Hepatocyte (in vitro differentiated cells): Measurements from ENCODE around the gene LCE3D. TPM values are rescaled to one million over a fixed set of nuclear protein-coding genes. Genes with fewer than 3 reads are reported as not detected.

Source experiments
- DNase-seq: peaks from one replicate; pipeline ENCODE4 v3.0.0-alpha.2; 2016; ENCODE audit warnings: low spot score
- H2AFZ ChIP-seq: fragments of 200-600 bp; sonication (generic); 2 replicates; pipeline ENCODE4 v1.6.0; 2016; ENCODE audit warnings: antibody characterized with exemption, mild to moderate bottlenecking
- H3K27ac ChIP-seq: fragments of 200-600 bp; sonication (generic); 2 replicates; pipeline ENCODE4 v1.5.1; 2016; ENCODE audit warnings: mild to moderate bottlenecking
- H3K27me3 ChIP-seq: fragments of 200-600 bp; sonication (generic); 2 replicates; pipeline ENCODE4 v1.6.1; 2016
- H3K36me3 ChIP-seq: fragments of 200-600 bp; sonication (generic); replicated peaks from 2 replicates; pipeline ENCODE4 v1.5.1; 2016; ENCODE audit warnings: low read depth; ENCODE audit not compliant: insufficient read depth
- H3K4me1 ChIP-seq: fragments of 200-600 bp; sonication (generic); 2 replicates; pipeline ENCODE4 v1.5.1; 2016; ENCODE audit warnings: mild to moderate bottlenecking, moderate library complexity; ENCODE audit not compliant: insufficient read depth
- H3K4me2 ChIP-seq: fragments of 200-600 bp; sonication (generic); 2 replicates; pipeline ENCODE4 v1.6.0; 2016
- H3K4me3 ChIP-seq: fragments of 200-600 bp; sonication (generic); 2 replicates; pipeline ENCODE4 v1.5.1; 2016; ENCODE audit warnings: mild to moderate bottlenecking
- H3K79me2 ChIP-seq: fragments of 200-600 bp; sonication (generic); 2 replicates; pipeline ENCODE4 v1.6.0; 2017; ENCODE audit warnings: mild to moderate bottlenecking
- H3K9me2 ChIP-seq: fragments of 200-600 bp; sonication (generic); replicated peaks from 2 replicates; pipeline ENCODE4 v1.6.0; 2017; ENCODE audit warnings: mild to moderate bottlenecking; ENCODE audit not compliant: insufficient read depth
- H3K9me3 ChIP-seq: fragments of 200-600 bp; sonication (generic); 2 replicates; pipeline ENCODE4 v1.5.1; 2016; ENCODE audit warnings: low read depth, mild to moderate bottlenecking
- H4K20me1 ChIP-seq: fragments of 200-600 bp; sonication (generic); 2 replicates; pipeline ENCODE4 v1.6.0; 2016; ENCODE audit warnings: mild to moderate bottlenecking; ENCODE audit not compliant: insufficient read depth, poor library complexity, severe bottlenecking
- CTCF ChIP-seq: fragments of 200-600 bp; sonication (generic); IDR thresholded peaks from 2 replicates; pipeline ENCODE4 v1.5.1; 2016; ENCODE audit warnings: antibody characterized with exemption, mild to moderate bottlenecking; ENCODE audit not compliant: poor library complexity
- EZH2 ChIP-seq: fragments of 200-600 bp; sonication (generic); IDR thresholded peaks from 2 replicates; pipeline ENCODE4 v1.6.1; 2016; ENCODE audit warnings: antibody characterized with exemption, mild to moderate bottlenecking, borderline replicate concordance
- EZH2phosphoT487 ChIP-seq: fragments of 200-600 bp; sonication (generic); IDR thresholded peaks from one replicate; pipeline ENCODE4 v1.6.1; 2018; ENCODE audit warnings: antibody characterized with exemption, mild to moderate bottlenecking, low read depth, moderate library complexity; ENCODE audit not compliant: unreplicated experiment, severe bottlenecking
- WGBS: methylation state at CpG from one replicate; pipeline ENCODE4 v1.1.6; 2016; ENCODE audit warnings: low lambda C conversion rate; ENCODE audit errors: missing lambda C conversion rate; 5-methylcytosine and 5-hydroxymethylcytosine counted together
- polyA plus RNA-seq: library from polyadenylated mRNA; unstranded; fragments of >200 nt; fragmentation: Nextera tagmentation; extraction: Ambion mirVana; gene quantifications from 2 replicates; pipeline ENCODE4 v1.2.1, GENCODE V29; 2016
- total RNA-seq: library from RNA; depleted of rRNA; stranded (reverse); fragments of >200 nt; gene quantifications from 2 replicates; pipeline ENCODE4 v1.2.3, GENCODE V29; 2014

LCE3D gene
- total and polyA plus RNA-seq, 2 experiments from 2014 or later = not detected

GRCh38 chr1:152622803-152623202 is 42.5 kb upstream of the LCE3D start, which contains the start of gene LCE3A:
Gene LCE3A, minus strand, starts transcription at chr1:152623103. Its CDS starts 0 bp downstream, at chr1:152623103.
- Histone ChIP-seq H3K27ac (no peak within 1 kb of the TSS), H4K20me1 (no peaks in the 10 kb centered on the region), H3K36me3 (no peaks in the 10 kb centered on the region), H3K9me2 (no peaks in the 10 kb centered on the region), H3K27me3 (no peaks in the 10 kb centered on the region), H3K4me3 (no peak within 1 kb of the TSS), H2AFZ (no peak within 1 kb of the TSS), H3K79me2 (no peaks in the 10 kb centered on the region), H3K4me1 (no peaks in the 10 kb centered on the region), H3K4me2 (no peak within 1 kb of the TSS), H3K9me3 (no peaks in the 10 kb centered on the region)
- no peak for DNase-seq
- no peak for TF ChIP-seq EZH2phosphoT487
- no peak for TF ChIP-seq CTCF
- no peak for TF ChIP-seq EZH2
- 72% methylated on average over 10 of the region's 10 CpGs for WGBS

GRCh38 chr1:152621993-152622392 is 41.7 kb upstream of the LCE3D start:
- Histone ChIP-seq H3K36me3 (no peaks in the 10 kb centered on the region), H3K27me3 (no peaks in the 10 kb centered on the region), H3K27ac (no peak overlapping the region), H3K4me3 (no peak overlapping the region), H3K9me2 (no peaks in the 10 kb centered on the region), H3K4me2 (no peak overlapping the region), H3K79me2 (no peaks in the 10 kb centered on the region), H3K9me3 (no peaks in the 10 kb centered on the region), H2AFZ (no peak overlapping the region), H4K20me1 (no peaks in the 10 kb centered on the region), H3K4me1 (no peaks in the 10 kb centered on the region)
- TF ChIP-seq CTCF (no peak), EZH2phosphoT487 (no peak), EZH2 (no peak)
- WGBS = 77% methylated on average over 3 of the region's 3 CpGs
- DNase-seq = no peak

- no peak within 1 kb of the TSS for H3K27ac ChIP-seq
- H3K79me2 ChIP-seq = no peaks in the 10 kb centered on the region
- 88% methylated on average over 1 of the region's 1 CpG for WGBS
- H3K9me3 ChIP-seq = no peaks in the 10 kb centered on the region
- no peak within 1 kb of the TSS for H2AFZ ChIP-seq
- no peaks in the 10 kb centered on the region for H3K9me2 ChIP-seq
- H4K20me1 ChIP-seq = no peaks in the 10 kb centered on the region
- H3K4me3 ChIP-seq = no peak within 1 kb of the TSS
- H3K4me1 ChIP-seq = no peaks in the 10 kb centered on the region
- no peak for TF ChIP-seq EZH2phosphoT487
- no peak for DNase-seq
- no peaks in the 10 kb centered on the region for H3K36me3 ChIP-seq
- no peaks in the 10 kb centered on the region for H3K27me3 ChIP-seq
- no peak within 1 kb of the TSS for H3K4me2 ChIP-seq
Observed at GRCh38 chr1:152613511-152613910, 33.2 kb upstream of the LCE3D start, which contains the start of gene LCE3B. Gene LCE3B, plus strand, starts transcription at chr1:152613811. Its CDS starts 0 bp downstream, at chr1:152613811.

GRCh38 chr1:152599934-152600333 is 19.6 kb upstream of the LCE3D start, which contains the start of gene LCE3C:
Gene LCE3C, plus strand, starts transcription at chr1:152600234. Its CDS starts 498 bp downstream, at chr1:152600732.
- H3K9me2 ChIP-seq = no peaks in the 10 kb centered on the region
- H3K4me1 ChIP-seq = no peaks in the 10 kb centered on the region
- no peak within 1 kb of the TSS for H3K4me2 ChIP-seq
- H4K20me1 ChIP-seq = no peaks in the 10 kb centered on the region
- no peak for TF ChIP-seq CTCF
- TF ChIP-seq EZH2phosphoT487 = no peak
- no peak for TF ChIP-seq EZH2
- no peaks in the 10 kb centered on the region for H3K36me3 ChIP-seq
- H3K27me3 ChIP-seq = no peaks in the 10 kb centered on the region
- no peak within 1 kb of the TSS for H2AFZ ChIP-seq
- WGBS = 49% methylated on average over 4 of the region's 4 CpGs
- no peak for DNase-seq
- no peak within 1 kb of the TSS for H3K27ac ChIP-seq
- no peaks in the 10 kb centered on the region for H3K79me2 ChIP-seq
- no peaks in the 10 kb centered on the region for H3K9me3 ChIP-seq
- no peak within 1 kb of the TSS for H3K4me3 ChIP-seq
